Measurements from ENCODE around the gene MTHFD2L.

Gene MTHFD2L

GRCh38 chr4:74189331-74190043, 31.6 kb downstream of the MTHFD2L start:
- Mint-ChIP-seq H3K36me3 (ENCODE audit: low read depth) (no peaks in the 10 kb centered on the region), H3K9me3 (no peaks in the 10 kb centered on the region), H3K27me3 (ENCODE audit: low read depth) (no peaks in the 10 kb centered on the region), H3K27ac (no peak overlapping the region), H3K4me3 (no peak overlapping the region), H3K4me1 (no peaks in the 10 kb centered on the region)
- TF ChIP-seq CTCF (IDR thresholded peaks at IDR 0.05; ENCODE audit: unreplicated experiment in 3 of 3), result peak; percentile 78 to 80 (median 79)

GRCh38 chr4:74190332-74190731, 32.4 kb downstream of the MTHFD2L start:
- no peak overlapping the region for H3K4me3 Mint-ChIP-seq
- no peaks in the 10 kb centered on the region for H3K4me1 Mint-ChIP-seq
- no peaks in the 10 kb centered on the region for H3K9me3 Mint-ChIP-seq
- H3K27ac Mint-ChIP-seq, result no peak overlapping the region
- TF ChIP-seq CTCF (IDR thresholded peaks at IDR 0.05; ENCODE audit: unreplicated experiment in 3 of 3), result no peak
- H3K27me3 Mint-ChIP-seq (ENCODE audit: low read depth), result no peaks in the 10 kb centered on the region
- no peaks in the 10 kb centered on the region for H3K36me3 Mint-ChIP-seq (ENCODE audit: low read depth)

GRCh38 chr4:74190919-74191397, 33.0 kb downstream of the MTHFD2L start:
- Mint-ChIP-seq H3K27me3 (ENCODE audit: low read depth) (no peaks in the 10 kb centered on the region), H3K36me3 (ENCODE audit: low read depth) (no peaks in the 10 kb centered on the region), H3K9me3 (no peaks in the 10 kb centered on the region), H3K27ac (no peak overlapping the region), H3K4me3 (no peak overlapping the region), H3K4me1 (no peaks in the 10 kb centered on the region)
- TF ChIP-seq CTCF (IDR thresholded peaks at IDR 0.05; ENCODE audit: unreplicated experiment in 3 of 3), result no peak

GRCh38 chr4:74197080-74197479, 39.2 kb downstream of the MTHFD2L start:
- Mint-ChIP-seq H3K9me3 (no peaks in the 10 kb centered on the region), H3K27ac (no peak overlapping the region), H3K36me3 (ENCODE audit: low read depth) (peaks cover 3% of the 10 kb centered on the region), H3K27me3 (ENCODE audit: low read depth) (no peaks in the 10 kb centered on the region), H3K4me3 (no peak overlapping the region), H3K4me1 (no peaks in the 10 kb centered on the region)
- no peak for TF ChIP-seq CTCF (IDR thresholded peaks at IDR 0.05; ENCODE audit: unreplicated experiment in 3 of 3)

GRCh38 chr4:74202062-74202586, 44.2 kb downstream of the MTHFD2L start:
- Mint-ChIP-seq H3K36me3 (ENCODE audit: low read depth) (peaks cover 11% of the 10 kb centered on the region), H3K27me3 (ENCODE audit: low read depth) (no peaks in the 10 kb centered on the region), H3K4me3 (no peak overlapping the region), H3K4me1 (peaks cover 18% of the 10 kb centered on the region), H3K9me3 (no peaks in the 10 kb centered on the region), H3K27ac (peak overlapping the region in 1 of 3 experiments; percentile 22)
- TF ChIP-seq CTCF (IDR thresholded peaks at IDR 0.05; ENCODE audit: unreplicated experiment in 3 of 3), result no peak

GRCh38 chr4:74203467-74203866, 45.5 kb downstream of the MTHFD2L start:
- H3K27ac Mint-ChIP-seq, result no peak overlapping the region
- no peak overlapping the region for H3K4me3 Mint-ChIP-seq
- TF ChIP-seq CTCF (IDR thresholded peaks at IDR 0.05; ENCODE audit: unreplicated experiment in 3 of 3), result no peak
- H3K27me3 Mint-ChIP-seq (ENCODE audit: low read depth), result no peaks in the 10 kb centered on the region
- H3K9me3 Mint-ChIP-seq, result no peaks in the 10 kb centered on the region
- peaks cover 18% of the 10 kb centered on the region for H3K4me1 Mint-ChIP-seq
- peaks cover 15% of the 10 kb centered on the region for H3K36me3 Mint-ChIP-seq (ENCODE audit: low read depth)
